ENCODE measurements around the gene ATOH8.

The ATOH8 gene

DNA sequence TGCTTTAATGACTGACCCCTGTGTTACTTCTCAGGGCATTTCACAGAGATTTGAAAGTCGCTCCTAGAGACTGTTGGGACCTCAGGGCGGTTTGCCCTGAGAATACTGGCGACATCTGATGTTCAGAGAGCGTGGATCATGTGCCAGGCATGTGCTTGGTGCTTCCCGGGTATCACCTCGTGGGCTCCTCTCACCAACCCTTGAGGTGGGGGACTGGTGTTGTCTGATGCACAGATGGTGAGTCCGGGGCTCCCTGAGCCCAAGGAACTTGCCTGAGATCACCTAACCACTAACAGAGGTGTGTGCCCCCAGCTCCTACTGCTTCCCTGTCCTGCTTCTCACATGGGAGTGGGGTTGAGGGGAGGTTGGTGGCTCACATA, 16.2 kb downstream of the ATOH8 start:
- Histone ChIP-seq H3K27ac (ENCODE audit: low read length) (no peak overlapping the region), H3K4me1 (ENCODE audit: insufficient read depth, low read length) (peaks cover 16% of the 10 kb centered on the region), H3K36me3 (ENCODE audit: insufficient read depth, low read depth, low read length) (no peaks in the 10 kb centered on the region), H3K27me3 (ENCODE audit: insufficient read depth, low read length) (peaks cover 52% of the 10 kb centered on the region), H3K4me3 (ENCODE audit: low read length) (no peak overlapping the region), H3K9me3 (ENCODE audit: insufficient read depth, low read depth, low read length) (no peaks in the 10 kb centered on the region), H3K9ac (ENCODE audit: low read depth, low read length) (no peak overlapping the region)

DNA sequence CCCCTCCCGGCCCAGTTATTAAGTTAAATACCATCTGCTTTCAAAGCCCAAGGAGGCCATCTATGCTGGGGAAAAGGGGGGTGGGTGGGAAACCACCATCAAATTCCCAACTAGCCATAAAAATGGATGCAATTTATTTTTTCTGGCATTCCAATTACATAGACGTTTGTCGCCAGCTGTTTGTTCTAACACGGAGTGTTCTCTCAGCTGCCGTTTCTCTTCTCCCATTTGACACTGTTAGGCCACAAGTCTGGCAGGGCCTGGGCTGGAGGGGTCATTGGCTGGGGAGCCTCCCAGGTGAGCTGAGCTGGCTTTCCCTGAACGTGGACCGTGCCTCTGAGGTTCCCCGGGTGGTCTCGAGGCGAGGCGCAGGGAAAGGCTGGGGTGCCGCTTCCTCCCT, 16.6 kb downstream of the ATOH8 start:
- Histone ChIP-seq H3K27ac (ENCODE audit: low read length) (no peak overlapping the region), H3K4me1 (ENCODE audit: insufficient read depth, low read length) (peaks cover 13% of the 10 kb centered on the region)

DNA sequence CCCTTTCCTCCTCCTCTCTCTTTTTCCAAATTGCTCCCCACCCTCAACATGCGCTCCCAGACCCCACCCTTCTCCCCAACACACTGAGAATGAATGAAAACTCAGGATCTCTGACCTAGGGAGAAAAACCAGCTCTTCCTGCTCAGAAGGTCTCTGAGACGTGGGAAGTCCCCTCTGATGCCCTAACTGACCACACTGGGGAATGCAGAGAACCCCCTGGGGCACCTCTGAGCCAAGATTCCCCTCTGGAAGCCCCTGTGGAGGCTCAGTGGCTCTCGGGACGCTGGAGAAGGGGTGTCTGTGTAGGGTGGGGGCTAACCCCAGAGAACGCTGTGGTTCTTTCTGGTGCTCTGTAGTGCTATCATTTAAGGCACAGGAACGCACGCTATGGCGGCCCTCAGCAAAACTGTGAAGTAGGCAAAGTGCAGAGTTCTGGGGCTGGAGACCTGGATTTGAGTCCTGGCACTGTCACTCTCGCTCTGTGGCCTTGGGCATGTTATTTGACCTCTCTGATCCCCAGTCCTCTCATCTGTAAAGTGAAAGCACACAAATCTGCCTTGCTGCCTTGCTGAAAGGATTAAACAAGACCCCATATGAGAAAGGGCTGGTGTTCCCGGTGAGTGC, 17.1 kb downstream of the ATOH8 start:
- Histone ChIP-seq H3K36me3 (ENCODE audit: insufficient read depth, low read depth, low read length) (no peaks in the 10 kb centered on the region), H3K4me1 (ENCODE audit: insufficient read depth, low read length) (peaks cover 10% of the 10 kb centered on the region), H3K4me3 (ENCODE audit: low read length) (no peak overlapping the region), H3K9ac (ENCODE audit: low read depth, low read length) (no peak overlapping the region), H3K27ac (ENCODE audit: low read length) (no peak overlapping the region), H3K9me3 (ENCODE audit: insufficient read depth, low read depth, low read length) (no peaks in the 10 kb centered on the region), H3K27me3 (ENCODE audit: insufficient read depth, low read length) (peaks cover 42% of the 10 kb centered on the region)

More for the DNA sequence above, 16.6 kb downstream of the ATOH8 start:
- no peak overlapping the region for H3K4me3 ChIP-seq (ENCODE audit: low read length)
- H3K36me3 ChIP-seq (ENCODE audit: insufficient read depth, low read depth, low read length): no peaks in the 10 kb centered on the region
- H3K9ac ChIP-seq (ENCODE audit: low read depth, low read length): no peak overlapping the region
- H3K27me3 ChIP-seq (ENCODE audit: insufficient read depth, low read length): peaks cover 48% of the 10 kb centered on the region
- no peaks in the 10 kb centered on the region for H3K9me3 ChIP-seq (ENCODE audit: insufficient read depth, low read depth, low read length)

DNA sequence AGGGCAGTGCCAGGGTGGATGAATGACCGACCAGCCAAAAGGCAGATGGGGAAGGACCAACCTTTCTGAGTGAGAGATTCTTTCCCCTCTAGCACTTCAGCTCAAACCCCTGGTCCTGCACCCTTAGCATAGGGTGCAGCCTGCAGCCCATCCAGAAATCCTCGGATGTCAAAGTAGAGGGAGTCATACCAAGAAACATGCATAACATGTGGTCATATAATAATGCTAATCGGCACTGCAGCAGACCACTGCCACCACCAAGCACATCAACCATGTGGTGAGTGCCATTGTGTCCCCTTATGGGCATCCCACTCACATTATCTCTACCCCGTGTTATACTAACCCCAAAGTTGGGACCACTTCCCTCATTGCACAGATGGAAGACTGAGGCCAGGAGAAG, 17.7 kb downstream of the ATOH8 start:
- Histone ChIP-seq H3K4me1 (ENCODE audit: insufficient read depth, low read length) (peaks cover 8% of the 10 kb centered on the region; the same call in 1 of the 2 replicates), H3K9ac (ENCODE audit: low read depth, low read length) (no peak overlapping the region), H3K27ac (ENCODE audit: low read length) (no peak overlapping the region), H3K36me3 (ENCODE audit: insufficient read depth, low read depth, low read length) (no peaks in the 10 kb centered on the region), H3K27me3 (ENCODE audit: insufficient read depth, low read length) (peaks cover 36% of the 10 kb centered on the region), H3K9me3 (ENCODE audit: insufficient read depth, low read depth, low read length) (no peaks in the 10 kb centered on the region), H3K4me3 (ENCODE audit: low read length) (no peak overlapping the region)

DNA sequence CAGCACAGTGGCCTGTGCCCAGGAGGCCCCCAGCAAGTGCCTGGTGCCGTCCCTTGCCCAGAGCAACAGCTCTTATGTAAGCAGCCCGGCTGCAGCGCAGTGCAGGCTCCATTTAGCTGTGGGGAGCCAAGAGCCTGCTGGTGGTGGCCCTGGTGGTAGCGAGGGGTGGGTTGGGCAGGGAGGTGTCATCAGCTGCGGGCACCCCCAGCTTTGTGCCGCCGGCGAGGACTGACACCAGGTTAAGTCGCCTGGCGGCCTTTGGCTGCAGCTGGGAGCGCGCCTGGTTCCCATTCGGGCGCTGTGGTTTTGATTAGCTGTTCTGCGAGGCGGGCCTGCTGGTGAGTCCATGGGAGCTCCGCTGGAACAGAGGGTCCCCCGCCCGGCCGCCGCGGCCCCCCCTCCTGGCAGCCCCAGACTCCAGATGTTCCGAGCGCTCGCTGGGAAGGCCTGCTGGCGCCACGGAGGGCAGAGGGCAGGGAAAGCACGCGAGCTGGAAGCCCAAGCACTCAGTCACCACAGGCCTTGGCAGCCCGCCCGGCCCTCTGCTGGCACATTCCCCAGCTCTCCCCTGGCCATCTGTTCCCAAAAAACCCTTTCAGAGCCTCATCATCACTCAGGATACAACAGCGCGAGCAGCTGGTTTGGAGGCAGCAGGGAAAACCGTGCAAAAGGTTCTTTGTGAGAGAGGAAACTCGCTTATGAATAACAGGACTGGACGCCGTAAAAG, 18.4 kb downstream of the ATOH8 start:
- H3K27me3 ChIP-seq (ENCODE audit: insufficient read depth, low read length): peaks cover 30% of the 10 kb centered on the region; the same call in 1 of the 2 replicates
- H3K9me3 ChIP-seq (ENCODE audit: insufficient read depth, low read depth, low read length): no peaks in the 10 kb centered on the region
- H3K4me3 ChIP-seq (ENCODE audit: low read length): peak overlapping the region; percentile 20; the same call in 1 of the 2 replicates
- H3K4me1 ChIP-seq (ENCODE audit: insufficient read depth, low read length): peaks cover 8% of the 10 kb centered on the region; the same call in 1 of the 2 replicates
- no peak overlapping the region for H3K27ac ChIP-seq (ENCODE audit: low read length)
- H3K9ac ChIP-seq (ENCODE audit: low read depth, low read length): no peak overlapping the region
- H3K36me3 ChIP-seq (ENCODE audit: insufficient read depth, low read depth, low read length): no peaks in the 10 kb centered on the region

DNA sequence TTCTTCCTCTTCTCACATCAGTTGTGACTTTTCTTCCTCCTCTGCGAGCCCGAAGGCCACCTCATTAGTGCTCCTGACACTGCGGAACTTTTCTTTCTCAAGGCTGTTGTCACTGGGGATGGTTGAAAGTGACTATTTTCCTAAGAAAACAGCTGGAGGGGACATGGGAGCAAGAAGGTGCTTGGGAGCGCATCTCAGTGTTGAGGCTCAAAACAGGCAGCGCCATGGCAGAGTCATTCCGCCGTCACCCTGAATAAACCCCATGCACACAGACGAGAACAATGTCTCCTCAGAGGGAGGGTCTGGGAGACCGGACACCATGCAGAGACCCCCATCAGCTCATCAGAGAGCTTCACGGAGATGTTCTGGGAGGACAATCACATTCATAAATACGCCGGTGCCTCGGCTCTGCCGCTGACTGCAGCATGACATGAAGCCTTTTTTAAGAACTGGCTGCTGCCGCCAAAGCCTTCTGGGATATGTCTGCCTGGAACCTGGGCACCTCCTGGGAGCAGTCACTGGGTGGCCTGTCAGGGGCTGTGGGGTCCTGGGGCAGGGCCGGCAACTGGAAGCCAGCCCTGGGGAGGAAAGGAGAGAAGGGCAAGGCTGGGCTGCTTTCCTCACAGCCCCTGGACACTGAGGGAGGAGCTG, 19.2 kb downstream of the ATOH8 start:
- Histone ChIP-seq H3K4me3 (ENCODE audit: low read length) (no peak overlapping the region), H3K9me3 (ENCODE audit: insufficient read depth, low read depth, low read length) (no peaks in the 10 kb centered on the region), H3K27me3 (ENCODE audit: insufficient read depth, low read length) (peaks cover 30% of the 10 kb centered on the region; the same call in 1 of the 2 replicates), H3K36me3 (ENCODE audit: insufficient read depth, low read depth, low read length) (no peaks in the 10 kb centered on the region), H3K4me1 (ENCODE audit: insufficient read depth, low read length) (peaks cover 8% of the 10 kb centered on the region; the same call in 1 of the 2 replicates), H3K27ac (ENCODE audit: low read length) (no peak overlapping the region), H3K9ac (ENCODE audit: low read depth, low read length) (no peak overlapping the region)

DNA sequence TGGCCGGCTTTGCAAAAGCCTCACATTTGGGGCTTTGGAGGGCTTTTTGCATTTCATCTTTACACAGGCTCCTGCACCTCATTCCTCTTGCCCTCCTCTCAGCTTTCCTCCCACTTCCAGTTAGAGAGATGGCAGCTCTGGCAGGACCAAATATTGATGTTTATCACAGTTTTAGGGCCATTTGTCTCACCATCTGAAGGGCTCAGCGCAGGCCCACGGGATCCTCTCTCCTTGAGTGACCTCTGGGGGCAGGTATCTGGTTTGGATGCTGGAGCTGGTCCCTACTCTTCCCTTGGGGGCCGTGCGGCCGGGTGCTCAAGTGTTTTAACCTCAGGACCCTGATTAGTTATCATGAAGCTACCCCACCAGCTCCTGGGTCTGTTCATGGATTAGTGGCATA, 19.9 kb downstream of the ATOH8 start:
- H3K9ac ChIP-seq (ENCODE audit: low read depth, low read length): no peak overlapping the region
- H3K27ac ChIP-seq (ENCODE audit: low read length): no peak overlapping the region
- H3K9me3 ChIP-seq (ENCODE audit: insufficient read depth, low read depth, low read length): no peaks in the 10 kb centered on the region
- H3K4me1 ChIP-seq (ENCODE audit: insufficient read depth, low read length): peaks cover 8% of the 10 kb centered on the region; the same call in 1 of the 2 replicates
- H3K4me3 ChIP-seq (ENCODE audit: low read length): no peak overlapping the region
- peaks cover 30% of the 10 kb centered on the region; the same call in 1 of the 2 replicates for H3K27me3 ChIP-seq (ENCODE audit: insufficient read depth, low read length)
- H3K36me3 ChIP-seq (ENCODE audit: insufficient read depth, low read depth, low read length): no peaks in the 10 kb centered on the region

DNA sequence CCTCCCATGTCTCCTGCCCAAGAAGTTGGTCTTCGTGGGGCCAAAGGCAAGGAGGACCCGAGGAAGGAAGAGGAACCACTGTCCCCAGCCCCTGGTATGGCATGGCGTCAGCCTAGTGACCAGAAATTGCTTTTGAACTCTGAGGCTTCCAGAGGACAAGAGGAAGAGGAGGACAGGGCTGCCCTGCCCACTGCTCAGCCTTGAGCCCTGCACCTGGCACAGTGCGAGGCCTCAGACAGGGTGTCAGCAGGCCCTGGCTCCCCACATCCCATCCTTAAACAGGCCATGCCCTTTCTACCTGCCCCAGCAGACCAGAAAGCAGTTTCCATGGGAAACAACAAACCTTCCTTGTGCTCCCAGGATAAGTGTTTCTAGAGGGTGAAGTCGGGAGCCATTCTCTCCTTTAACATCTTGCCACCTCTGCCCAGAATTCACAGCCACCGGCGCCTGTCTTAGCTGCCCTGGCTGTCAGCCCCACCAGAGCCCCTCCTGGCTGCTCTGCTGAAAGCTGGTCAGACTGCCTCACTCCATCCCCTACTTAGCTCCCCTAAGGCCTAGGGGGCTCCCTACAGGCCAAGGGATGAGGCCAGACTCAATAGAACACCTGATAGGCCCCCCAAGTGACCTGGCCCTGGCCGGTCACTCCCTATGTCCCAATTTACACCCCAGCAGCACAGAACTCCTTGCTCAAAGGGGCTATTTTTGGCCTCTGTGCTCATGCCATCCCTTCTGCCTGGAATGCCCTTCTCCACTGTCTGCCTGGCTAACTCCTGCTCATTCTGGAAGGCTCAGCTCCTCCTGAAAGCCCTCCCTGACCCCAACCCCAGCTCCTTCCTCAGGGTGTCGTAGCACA, 20.6 kb downstream of the ATOH8 start:
- Histone ChIP-seq H3K27me3 (ENCODE audit: insufficient read depth, low read length) (peaks cover 30% of the 10 kb centered on the region; the same call in 1 of the 2 replicates), H3K27ac (ENCODE audit: low read length) (no peak overlapping the region), H3K4me1 (ENCODE audit: insufficient read depth, low read length) (peaks cover 2% of the 10 kb centered on the region; the same call in 1 of the 2 replicates), H3K9me3 (ENCODE audit: insufficient read depth, low read depth, low read length) (no peaks in the 10 kb centered on the region), H3K4me3 (ENCODE audit: low read length) (no peak overlapping the region), H3K9ac (ENCODE audit: low read depth, low read length) (no peak overlapping the region), H3K36me3 (ENCODE audit: insufficient read depth, low read depth, low read length) (no peaks in the 10 kb centered on the region)

DNA sequence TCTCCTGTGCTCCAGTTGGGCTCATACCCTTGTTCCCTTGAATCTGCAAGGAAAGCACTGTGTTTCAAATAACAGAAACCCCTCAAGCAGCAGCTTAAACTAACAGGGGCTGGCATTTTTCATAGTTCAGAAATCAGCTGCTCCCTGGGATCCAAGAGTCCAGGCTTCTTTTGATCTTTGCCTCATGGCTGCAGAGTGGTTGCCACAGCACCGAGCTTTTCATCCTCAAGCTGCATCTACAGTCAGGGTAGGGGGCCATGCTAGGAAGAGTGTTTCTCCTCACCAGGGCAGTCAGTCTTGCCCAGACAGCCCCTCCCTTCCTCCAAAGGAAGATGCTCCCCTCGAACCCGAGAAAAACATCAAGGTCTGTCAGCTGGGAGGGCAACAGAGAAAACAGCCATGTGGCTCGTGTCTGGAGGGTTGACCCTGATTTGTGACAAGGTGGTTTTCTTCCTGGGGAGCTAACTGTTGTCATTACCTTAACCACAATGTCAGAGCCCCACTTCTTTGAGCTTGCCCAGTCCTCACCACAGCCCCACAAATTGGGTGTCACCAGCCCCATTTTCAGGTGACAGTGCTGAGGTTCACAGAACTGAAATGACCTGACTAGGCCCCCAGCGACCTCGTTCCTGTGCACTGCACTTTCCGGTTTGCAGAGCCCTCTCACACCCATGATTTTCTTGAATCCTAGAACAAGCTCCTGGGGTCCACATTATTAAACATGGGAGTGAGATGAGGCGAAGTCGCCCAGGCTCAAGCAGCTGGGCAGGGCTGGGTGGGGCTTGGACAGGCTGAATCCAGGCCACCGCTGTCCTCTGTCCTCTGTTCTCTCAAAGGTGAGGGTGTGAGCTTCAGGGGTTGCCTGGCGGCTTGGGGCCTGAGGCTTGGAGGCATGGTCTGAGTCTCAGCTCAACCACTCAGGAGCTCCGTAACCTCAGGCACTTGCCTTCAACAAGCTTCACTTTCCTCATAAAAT, 21.9 kb downstream of the ATOH8 start:
- no peak overlapping the region for H3K9ac ChIP-seq (ENCODE audit: low read depth, low read length)
- H3K9me3 ChIP-seq (ENCODE audit: insufficient read depth, low read depth, low read length): no peaks in the 10 kb centered on the region
- no peaks in the 10 kb centered on the region for H3K36me3 ChIP-seq (ENCODE audit: insufficient read depth, low read depth, low read length)
- no peak overlapping the region for H3K4me3 ChIP-seq (ENCODE audit: low read length)
- no peak overlapping the region for H3K27ac ChIP-seq (ENCODE audit: low read length)
- H3K4me1 ChIP-seq (ENCODE audit: insufficient read depth, low read length): no peaks in the 10 kb centered on the region; the same call in 1 of the 2 replicates
- peaks cover 26% of the 10 kb centered on the region; the same call in 1 of the 2 replicates for H3K27me3 ChIP-seq (ENCODE audit: insufficient read depth, low read length)

DNA sequence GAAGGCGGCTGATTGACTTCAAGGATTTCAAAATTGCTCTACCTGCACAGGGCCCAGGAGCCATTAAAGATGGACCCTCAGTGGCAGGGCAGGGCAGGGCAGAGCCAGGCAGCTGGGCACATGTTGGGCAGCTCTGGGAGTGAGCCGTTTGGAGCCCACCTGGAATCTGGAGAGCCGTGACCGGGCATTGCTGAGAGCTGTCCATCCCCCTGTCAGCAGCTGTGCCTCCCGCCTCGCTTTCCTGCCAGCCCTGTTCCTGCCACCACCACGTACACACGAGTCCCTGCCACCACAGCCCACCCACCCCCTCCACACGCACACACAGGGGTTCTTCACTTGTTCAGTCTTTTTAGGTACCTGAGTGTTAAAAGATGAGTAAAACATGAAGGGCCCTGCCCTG, 22.9 kb downstream of the ATOH8 start:
- Histone ChIP-seq H3K36me3 (ENCODE audit: insufficient read depth, low read depth, low read length) (no peaks in the 10 kb centered on the region), H3K27ac (ENCODE audit: low read length) (no peak overlapping the region), H3K27me3 (ENCODE audit: insufficient read depth, low read length) (peaks cover 16% of the 10 kb centered on the region; the same call in 1 of the 2 replicates), H3K9ac (ENCODE audit: low read depth, low read length) (no peak overlapping the region), H3K4me1 (ENCODE audit: insufficient read depth, low read length) (no peaks in the 10 kb centered on the region; the same call in 1 of the 2 replicates), H3K9me3 (ENCODE audit: insufficient read depth, low read depth, low read length) (no peaks in the 10 kb centered on the region), H3K4me3 (ENCODE audit: low read length) (no peak overlapping the region)
